ENCODE results near the gene B4GALNT3. TPM values are rescaled to one million over a fixed set of nuclear protein-coding genes. Genes with fewer than 3 reads are reported as not detected.

Gene B4GALNT3
- total RNA-seq, 1 donor from 2014 or later = 12.7 TPM

DNA sequence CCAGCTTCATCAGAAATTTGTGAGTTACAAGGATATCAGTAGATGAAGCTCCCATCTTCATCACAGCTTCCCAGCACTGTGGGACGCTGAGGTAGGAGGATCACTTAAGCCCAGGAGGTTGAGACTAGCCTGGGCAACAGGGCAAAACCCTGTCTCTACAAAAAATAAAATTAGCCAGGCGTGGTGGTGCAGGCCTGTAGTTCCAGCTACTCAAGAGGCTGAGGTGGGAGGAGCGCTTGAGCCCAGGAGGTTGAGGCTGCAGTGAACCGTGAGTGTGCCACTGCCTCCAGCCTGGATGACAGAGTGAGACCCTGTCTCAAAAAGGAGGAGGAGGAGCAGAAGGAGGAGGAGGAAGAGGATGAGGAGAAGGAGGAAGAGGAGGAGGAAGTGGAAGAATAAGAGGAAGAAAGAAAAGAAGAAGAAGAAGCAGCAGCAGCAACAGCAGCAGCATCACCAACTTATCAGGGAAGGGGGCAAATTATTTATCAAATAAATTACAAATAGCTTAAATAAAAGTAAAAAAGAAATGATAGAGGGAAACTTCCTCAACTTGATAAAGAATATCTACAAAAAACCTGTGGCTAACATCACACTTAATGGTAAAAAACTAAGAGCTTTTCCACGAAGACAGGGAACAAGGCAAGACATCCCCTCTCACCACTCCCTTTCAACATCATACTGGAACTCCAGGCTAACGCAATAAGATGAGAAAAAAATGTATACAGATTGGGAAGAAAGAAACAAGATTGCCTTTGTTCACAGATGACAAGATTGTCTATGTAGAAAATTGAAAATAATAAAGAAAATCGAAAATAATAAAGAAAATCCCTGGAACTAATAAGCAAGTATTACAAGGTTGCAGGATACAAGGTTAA is 133.9 kb downstream of the B4GALNT3 start:
- no peak for DNase-seq

DNA sequence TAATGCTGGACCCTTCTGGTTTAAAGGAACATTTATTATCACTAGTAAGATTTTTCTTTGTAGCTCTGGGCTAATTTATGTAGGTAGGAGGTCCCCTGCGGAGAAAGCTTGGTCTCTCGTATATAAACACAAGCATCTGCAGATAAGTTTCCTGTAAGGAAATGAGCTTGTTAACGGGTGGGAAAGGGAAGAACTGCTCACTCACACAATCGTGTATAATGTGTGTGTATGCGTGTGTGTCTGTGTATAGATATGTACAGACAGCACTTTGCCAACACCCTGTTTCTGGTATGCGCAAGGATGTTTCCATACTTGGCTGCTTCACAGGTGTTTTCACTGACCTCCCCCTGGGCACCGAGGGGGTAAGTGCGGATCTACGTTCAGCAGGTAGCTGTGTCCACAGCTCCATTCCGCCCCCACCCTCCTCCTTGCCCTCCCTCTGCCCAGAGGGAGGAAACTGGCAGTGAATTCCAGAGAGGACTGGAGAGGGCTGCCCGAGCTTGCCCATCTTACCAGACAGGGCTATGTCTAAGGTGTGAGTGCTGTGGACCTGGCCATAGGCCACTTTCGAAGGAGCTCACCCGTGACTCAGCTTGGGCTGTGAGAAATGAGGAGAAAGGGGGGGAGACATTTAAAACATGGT is 138.3 kb downstream of the B4GALNT3 start:
- DNase-seq = no peak

DNA sequence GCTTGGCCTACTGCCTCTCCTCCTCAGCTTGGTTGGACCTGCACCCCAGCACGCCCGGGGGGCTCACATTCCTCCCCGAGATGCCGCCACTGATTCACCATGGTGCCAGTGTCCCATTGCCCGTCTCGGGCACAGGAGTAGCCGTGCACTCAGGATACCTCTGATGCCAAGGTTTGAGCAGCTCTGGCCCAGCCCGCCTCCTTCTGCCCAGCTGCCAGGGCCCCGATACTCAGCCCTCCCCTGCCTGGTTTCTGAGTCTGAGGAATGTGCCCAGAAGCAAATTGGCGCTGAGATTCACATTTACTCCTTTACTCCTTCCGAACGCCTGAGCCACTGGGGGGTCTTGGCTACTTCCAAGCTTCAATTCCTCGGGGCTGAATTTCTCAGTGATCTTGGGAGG is 140.0 kb downstream of the B4GALNT3 start:
- no peak for DNase-seq

DNA sequence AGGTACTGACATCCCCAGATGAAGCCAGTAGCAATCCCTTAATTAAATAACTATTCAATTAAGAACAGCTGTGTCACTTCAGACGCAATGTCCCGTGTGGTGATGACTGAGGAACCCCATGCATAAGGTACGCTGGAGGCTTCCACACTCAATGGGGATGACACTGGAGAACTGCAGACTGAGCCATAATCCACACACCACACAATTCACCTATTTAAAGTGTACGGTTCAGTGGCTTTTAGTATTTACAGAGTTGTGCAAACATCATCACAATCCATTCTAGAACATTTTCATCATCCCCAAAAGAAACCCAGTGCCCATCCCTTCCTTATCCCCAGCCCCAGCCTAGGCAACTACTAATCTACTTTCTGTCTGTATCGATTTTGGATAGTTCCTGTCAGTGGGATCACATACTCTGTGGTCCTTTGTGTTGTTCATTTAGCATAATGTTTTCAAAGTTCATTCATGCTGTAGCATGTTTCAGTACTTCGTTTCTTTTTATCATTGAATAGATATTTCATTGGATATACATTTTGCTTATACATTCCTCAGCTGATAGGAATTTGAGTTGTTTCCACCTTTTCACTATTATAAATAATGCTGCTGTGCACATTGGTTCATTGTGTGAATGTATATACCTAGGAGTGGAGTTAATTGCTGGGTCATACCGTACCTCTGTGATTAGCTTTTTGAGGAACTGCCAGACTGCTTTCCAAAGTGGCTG is 142.4 kb downstream of the B4GALNT3 start:
- DNase-seq = no peak

DNA sequence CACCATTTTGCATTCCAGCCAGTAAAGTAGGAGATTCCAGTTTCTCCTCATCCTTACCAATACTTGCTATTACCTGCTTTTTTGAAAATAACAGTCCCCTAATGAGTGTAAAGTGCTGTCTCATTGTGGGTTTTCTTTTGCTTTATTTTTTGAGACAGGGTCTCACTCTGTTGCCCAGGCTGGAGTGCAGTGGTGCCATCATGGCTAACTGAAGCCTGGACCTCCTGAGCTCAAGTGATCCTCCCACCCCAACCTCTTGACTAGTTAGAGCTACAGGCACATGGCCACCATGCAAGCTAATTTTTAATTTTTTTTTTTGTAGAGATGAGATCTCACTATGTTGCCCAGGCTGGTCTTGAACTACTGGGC is 142.9 kb downstream of the B4GALNT3 start:
- no peak for DNase-seq

DNA sequence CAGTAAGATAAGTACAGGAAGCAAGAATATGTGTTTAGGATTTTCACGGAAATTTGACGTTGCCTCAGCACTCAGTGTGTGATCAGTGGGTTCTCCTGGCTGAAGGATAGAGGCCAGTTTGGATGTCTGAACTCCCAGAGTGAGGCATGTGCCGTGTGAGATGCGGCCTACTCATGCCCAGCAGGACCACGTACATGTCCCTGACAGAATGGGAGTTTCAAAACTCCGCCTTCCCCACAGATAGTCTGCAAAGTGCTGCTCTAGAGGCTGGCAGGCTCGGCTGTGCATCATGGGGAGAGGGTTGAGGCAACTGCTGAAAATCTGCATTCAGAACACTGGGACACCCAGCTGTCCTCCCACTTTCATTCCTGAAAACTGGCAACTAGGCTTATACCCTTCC is 145.2 kb downstream of the B4GALNT3 start:
- DNase-seq = no peak

DNA sequence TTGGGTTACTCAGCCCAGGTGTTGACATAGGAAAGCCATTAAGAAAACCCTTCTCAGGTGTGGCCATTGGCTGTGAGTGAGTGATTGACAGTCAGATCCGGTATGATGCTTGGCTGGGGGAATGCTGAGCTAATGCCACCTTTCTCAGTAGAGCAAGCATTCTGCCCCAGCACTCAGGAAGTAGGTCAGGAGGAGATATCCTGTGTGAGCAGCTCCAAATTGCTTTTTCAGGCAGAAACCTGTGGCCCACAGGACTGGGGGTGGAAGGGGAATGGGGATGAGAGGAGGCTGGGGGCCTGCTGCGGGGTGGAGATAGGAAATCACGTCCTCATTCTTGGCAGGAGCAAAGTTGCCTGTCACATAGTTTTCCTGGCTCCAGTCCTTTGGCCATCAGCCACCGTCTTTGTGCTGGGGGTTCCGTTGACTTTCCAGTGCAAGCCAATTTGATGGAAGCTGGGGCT is 147.8 kb downstream of the B4GALNT3 start:
- DNase-seq = peak; percentile 23

DNA sequence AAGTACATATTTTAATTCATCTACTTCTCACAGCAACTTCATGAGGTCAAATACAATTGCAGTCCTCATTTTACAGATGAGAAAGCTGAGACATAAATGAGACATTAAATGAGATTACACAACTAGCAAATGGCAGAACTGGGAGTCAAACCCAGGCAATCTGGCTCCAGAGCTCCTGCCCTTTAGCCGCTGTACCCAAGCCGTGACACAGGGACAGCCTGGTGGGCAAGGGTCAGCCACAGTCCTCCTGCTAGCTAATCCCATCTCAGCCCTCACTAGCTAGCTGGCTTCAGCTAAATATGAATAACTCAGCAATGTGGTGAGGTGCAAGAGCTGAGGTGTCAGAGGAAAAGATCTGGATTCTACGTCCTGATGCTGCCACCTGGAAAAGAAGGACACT is 148.7 kb downstream of the B4GALNT3 start:
- no peak for DNase-seq

DNA sequence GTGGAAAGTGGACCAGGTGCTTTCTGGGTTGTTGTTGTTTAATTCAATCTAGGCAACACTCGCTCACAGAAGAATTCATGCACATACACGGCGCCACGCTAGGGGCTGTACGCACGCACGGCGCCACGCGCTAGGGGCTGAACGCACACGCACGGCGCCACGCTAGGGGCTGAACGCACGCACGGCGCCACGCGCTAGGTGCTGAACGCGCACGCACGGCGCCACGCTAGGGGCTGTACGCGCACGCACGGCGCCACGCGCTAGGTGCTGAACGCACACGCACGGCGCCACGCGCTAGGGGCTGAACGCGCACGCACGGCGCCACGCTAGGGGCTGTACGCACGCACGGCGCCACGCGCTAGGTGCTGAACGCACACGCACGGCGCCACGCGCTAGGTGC is 149.2 kb downstream of the B4GALNT3 start:
- DNase-seq = no peak

DNA sequence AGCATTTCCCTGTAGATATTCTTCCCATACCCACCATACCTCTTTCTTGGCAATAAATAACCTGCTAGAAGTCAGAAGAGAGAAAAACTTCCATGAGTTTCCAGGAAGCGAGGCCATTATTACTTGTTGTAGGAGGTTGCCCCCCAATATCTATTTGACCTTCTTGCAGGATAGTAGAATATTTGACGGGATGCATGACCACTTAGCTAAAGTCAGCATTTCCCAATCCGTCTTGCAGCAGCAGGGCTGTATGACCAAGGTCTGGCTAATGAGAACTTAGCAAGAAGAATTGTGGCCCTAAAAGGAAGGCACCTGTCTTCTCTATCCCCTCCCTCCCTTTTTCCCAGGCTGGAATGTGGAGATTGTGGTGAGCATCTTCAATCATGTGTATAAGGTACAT is 152.0 kb downstream of the B4GALNT3 start:
- no peak for DNase-seq

DNA sequence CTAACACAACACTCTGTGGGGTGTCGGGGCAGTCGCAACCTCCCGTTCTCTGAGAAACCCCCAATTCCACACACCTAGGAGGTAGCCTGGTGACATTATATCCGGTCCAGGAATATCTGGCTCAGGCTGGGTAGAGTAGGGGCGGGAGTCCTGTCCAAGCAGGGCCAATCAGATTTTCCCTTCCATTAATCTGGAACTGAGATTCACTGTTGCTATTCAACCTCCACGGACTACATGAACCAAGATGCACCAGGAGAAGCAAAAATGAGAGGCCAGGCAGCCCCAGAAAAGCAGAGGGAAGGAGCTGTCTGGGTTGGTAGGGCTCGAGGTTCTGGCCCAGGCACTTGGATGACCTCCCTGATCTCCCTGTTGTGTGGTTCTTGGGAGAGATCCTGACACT is 152.6 kb downstream of the B4GALNT3 start:
- DNase-seq = no peak

DNA sequence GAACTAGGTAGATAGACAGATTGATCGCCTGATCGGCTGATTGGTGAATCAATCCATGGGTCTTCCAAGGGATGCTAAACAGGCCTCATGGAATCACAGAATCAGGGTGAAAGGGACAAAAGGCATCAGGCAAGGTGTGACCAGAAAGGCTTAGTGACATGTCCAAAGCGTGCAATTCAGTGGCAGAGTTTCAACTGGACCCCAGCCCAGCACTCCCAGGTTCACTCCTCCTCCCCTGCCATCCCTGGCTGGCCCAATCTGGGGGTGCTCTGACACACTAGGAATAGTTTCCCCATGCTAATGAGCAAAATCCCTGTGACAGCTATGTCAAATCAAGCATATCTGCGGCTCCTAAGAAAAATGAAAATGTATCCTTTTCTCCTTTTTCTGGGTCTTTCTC is 153.1 kb downstream of the B4GALNT3 start:
- DNase-seq = no peak

Small RNA genes lying within 50 kb of the gene (small RNA-seq; reads per million reads assigned to genes)
- gene RNU7-103P (ENCODE audit: low replicate concordance) = not detected

Other genes starting within 250 kb of the B4GALNT3 start
- 0.10 TPM for gene SLC6A12, start 245.8 kb upstream of the B4GALNT3 start, total RNA-seq
- 0.39 TPM for gene SLC6A13, start 197.1 kb upstream of the B4GALNT3 start, total RNA-seq
- 55.0 TPM for gene KDM5A, start 70.6 kb upstream of the B4GALNT3 start, total RNA-seq
- 9.0 TPM for gene CCDC77, start 58.3 kb upstream of the B4GALNT3 start, total RNA-seq
- 2.3 TPM for gene NINJ2, start 203.5 kb downstream of the B4GALNT3 start, total RNA-seq